GM21529 (cell line): ENCODE measurements around the gene MAP2K7.
A peak's percentile ranks its signal among the peaks of the same experiment; 100 is the strongest.
"Not testable (repeated sequence)": the region's sequence is repeated elsewhere in the genome, so short reads cannot be mapped to it uniquely, and the experiment has no call there.

ENCODE experiments used
- ATAC-seq: cut with Tn5 transposase; IDR thresholded peaks from one replicate; pipeline ENCODE4 v1.9.1; 2021; ENCODE audit not compliant: unreplicated experiment

Gene MAP2K7

DNA sequence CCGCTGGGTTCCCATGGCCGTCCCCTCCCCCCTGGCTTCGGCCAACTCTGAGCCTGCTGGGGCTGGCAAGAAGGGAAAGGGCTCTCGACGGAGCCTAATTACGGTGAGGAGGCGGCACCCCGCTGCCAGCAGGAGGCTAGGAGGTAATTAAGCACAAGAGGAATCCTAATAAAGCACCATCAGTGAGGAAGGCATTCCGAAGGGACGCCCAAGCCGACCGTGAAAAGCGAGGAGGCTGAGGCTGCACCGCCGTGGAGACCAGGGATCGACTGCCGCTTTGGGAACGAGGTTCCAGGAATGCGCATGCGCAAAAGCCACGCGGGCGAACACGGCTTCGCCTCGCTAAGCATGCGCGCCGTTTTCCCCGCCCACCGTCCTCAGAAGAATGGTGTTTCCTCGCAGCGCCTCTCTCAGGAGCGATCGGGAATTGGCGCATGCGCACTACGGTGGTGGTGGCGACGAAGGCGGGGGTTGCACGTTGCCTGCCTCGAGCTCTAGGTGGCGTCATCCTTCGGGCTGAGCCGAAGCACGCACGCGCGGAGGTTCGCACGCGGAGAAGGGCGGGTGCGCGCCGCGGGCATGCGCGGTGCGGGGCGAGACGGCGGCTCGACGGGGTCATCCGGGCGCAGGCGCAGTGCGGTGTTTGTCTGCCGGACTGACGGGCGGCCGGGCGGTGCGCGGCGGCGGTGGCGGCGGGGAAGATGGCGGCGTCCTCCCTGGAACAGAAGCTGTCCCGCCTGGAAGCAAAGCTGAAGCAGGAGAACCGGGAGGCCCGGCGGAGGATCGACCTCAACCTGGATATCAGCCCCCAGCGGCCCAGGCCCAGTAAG lies at the start of gene MAP2K7:
TSS of gene MAP2K7 (plus strand) at position 634 of the 830 bp plus-strand sequence. CDS start at position 702, 68 bp downstream.
- ATAC-seq: peak; percentile 79

DNA sequence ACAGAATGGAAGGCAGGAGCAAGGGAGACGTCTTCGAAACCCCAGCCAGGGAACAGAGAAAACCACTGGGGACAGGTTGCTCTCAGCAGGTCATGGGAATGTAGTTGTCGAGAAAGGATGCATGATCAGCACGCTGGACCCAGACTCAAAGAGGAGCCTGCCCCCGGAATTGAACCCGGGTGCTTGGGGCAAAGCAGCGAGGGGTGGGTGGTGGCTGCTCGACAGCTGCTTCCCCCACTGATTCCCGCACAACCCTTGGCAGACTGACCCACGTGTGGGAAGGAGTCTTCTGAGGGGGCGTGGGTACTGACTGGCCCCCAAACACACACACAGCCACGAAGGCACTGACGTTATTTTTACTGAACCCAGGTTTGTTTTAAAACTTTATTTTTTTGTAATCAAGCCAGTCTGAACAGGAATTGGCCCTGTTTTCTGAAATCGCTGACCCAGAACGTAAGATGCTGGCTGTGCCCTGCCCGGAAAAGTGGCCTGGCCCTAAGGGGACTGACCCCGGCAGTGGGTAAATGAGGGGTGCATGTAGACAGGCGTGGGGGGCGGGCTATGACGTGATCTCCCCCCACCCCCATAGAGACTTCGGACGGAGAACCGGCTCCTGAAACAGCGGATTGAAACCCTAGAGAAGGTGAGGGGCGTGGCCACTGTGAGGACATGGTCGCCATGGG lies 48.1 kb upstream of the MAP2K7 start:
- ATAC-seq: no peak

DNA sequence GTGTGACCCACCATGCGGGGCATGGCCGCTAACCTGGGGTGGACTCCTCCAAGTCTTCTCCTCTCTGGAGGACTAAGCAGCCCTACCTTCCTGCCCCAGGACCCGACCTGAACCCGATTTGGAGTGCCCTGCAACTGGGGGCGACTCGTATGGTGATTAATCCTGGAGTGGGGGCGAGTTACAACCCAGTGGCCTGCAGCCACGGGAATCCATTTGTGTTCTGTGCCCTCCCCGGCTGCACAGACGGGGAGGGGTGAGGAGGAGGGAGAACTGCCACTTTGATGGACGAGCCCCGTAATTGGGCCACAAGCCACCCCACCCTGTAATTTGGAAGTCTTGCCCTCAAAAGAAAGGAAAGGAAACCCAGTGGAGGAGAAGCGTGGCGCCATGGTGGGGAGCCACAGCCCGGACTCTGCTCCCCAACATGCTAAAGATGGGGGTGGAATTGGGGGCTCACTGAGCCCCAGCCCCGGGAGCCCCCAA lies 47.5 kb upstream of the MAP2K7 start:
- ATAC-seq: no peak

DNA sequence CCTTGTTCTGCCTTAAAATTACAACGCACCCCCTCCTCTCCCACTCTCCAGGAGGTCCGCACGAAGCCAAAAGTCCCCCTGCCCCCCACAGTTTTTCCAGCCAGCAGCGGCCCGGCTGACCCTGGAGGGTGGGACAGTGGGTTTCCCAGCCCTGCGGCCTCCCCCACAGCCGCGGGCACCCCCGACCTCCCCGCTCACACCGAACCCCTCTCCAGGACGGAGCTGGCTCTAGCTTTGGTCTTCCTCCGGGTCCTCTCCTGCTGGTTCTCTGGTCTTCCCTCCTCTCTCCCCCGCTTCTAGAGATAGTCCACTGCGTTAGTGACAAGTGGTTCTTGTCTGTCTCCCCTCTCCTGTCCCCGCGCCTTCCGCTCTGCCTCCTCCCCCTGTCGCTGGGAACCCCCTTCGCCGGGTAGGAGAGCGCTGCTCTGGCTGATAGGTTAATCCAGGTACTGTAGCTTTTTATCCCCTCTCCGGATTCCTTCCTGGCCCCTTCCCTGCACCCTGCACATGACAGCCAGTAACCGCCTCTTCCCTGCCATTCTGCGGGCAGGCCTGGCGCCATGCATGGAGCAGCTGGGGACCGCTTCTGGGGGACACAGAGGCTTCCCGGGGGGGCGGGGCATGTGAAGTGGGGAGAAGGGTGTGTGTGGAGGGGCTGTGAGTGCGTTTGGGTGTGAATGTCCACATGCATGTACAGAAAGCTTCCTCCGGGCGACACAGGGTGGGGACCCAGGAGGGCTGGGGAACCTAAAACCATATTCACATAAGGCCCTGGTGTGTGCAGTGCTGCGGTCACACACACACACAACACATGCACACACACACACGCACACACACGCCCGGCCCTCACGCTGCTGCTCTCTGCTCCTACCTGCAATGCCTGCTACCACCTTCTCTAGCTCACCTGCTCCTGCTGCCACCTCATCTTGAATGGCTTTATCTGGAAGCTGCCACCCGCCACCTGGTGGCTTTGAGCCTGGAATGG lies 46.7 kb upstream of the MAP2K7 start:
- no peak for ATAC-seq

DNA sequence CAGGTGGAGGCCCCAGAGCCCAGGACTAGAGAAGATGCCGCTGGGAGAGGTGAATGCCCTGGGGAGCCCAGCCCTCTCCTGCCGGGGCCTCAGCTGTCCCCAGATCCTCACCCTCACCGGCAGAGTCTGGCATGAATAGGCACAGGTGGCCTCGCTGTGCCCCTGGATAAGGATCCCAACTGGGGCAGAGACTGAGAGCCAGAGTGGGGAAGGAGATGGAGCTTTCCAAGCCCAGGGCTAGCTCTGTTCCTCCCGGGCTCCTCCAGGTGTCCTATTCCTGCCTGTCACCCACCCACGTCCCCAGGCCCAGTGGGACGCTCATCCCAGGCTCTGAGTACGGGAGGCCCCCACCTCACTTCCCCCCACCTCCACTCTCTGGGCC lies 46.0 kb upstream of the MAP2K7 start:
- no peak for ATAC-seq

DNA sequence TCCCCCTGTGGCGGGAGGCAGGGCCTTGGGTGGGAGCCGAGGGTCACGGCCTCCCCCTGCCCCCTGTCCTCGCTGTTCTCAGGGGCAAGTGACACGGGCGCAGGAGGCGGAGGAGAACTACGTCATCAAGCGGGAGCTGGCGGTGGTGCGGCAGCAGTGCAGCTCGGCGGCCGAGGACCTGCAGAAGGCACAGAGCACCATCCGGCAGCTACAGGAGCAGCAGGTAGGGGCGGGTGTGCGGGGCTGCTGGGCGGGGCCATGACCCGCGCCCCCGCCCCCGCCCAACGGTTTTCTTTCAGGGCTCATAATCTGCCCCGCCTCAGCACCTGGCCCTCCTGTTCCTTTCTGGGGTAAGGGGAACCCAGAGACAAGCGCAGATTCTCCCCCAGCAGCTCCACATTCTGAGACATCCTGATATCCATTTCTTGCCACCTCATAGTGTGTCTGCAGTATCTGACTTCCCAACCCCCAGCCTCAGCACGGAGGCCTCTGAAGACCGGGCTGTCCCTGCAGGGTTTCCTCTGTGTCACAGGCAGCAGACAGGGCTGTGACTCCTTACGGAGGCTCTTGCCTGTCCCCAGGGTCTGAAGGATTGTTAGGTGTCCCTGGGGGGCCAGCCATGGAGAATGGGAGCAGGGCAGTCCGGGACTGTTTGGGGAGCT lies 45.4 kb upstream of the MAP2K7 start:
- ATAC-seq: no peak

DNA sequence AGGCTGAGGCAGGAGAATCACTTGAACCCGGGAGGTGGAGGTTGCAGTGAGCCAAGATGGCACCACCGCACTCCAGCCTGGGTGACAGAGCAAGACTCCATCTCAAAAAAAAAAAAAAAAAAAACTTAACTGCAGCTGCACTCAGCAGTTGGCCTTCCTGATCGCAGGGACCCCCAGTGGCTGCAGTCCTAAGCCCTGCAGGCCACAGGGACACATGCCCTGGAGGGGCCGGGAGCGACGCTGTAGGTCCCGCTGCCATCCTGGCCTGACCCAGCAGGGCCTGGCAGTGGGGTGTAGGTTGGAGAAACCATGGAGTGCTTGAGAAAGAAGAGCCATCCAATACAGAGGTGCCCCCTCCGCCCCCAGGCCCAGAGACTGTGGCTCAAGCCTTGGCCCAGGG lies 44.6 kb upstream of the MAP2K7 start:
- not testable (repeated sequence) for ATAC-seq

DNA sequence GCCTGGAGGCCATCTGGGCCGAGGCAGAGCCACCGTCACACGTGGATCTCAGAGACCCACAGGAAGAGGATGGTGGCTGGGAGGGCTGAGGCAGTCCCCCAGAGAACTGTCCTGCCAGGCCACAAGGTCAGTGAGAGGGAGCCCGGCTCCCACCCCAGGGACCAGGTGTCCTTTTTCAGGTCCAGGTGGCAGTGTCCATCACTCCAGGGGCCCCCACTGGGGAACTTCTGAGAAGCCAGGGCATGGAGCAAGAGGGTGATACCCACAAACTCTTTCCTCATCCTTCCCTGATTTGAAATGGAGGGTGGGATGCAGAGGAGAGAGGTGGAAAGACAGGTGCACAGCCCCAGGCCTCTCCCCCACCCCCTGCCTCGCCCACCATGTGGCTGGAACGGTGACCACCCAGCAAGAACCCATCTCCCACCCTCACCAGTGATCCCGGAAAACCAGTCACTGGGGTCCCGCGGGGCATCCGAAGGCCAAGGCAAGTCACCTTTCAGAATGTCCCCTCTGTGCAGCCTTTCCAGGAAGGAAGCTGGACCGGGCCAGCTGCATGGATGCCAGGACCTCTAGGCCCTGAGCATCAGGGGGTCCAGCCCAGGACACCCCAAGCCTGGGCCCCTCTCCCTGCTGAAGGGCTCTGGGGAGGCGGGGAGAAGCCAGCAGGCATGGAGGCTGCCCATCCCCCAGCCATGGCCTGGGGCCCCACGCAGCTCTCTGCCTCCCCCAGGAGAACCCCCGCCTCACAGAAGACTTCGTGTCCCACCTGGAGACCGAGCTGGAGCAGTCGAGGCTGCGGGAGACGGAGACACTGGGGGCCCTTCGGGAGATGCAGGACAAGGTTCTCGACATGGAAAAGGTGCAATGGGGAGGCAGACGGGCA lies 43.6 kb upstream of the MAP2K7 start:
- ATAC-seq: no peak

DNA sequence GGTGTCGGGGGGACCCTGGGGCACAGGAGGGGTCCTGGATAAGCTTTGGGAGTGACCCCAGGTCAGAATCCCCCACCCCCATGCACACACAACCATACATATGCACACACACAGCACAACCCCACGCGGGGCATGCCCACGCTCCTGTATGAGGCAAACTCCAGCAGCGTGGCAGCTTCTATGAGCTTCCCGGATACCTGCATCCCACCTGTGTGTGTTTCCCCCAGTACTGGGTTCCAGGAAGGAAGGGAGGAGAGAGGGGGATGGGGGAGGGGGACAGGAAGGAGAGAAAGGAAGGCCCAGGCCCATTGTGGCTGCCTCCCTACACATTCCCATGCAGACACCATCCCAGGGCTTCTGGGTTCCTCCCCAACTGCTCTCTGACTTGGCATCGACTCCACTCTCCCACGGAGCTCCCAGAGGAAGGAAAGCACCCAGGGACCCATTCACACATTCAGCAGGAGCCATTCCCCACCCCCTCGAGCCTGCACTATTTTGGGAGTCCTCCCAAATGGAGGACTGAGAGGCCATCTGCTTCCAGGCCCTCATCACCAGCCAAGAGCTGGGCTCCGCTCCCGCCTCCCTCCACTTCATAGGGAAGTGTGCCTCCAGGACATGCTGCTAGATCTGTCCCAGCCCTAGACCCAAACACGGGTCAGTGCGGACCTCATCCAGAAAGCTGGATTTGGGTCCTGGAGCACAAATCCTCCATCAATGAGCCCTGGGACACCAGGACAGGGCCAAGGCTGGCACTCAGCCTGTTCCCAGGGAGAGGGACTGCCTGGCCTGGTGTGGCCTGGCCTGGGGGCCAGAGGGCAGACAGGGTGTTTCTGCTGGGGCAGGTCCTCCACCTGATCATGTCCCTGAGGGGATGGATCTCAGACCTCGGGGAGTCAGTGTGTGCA lies 42.7 kb upstream of the MAP2K7 start:
- ATAC-seq: no peak

DNA sequence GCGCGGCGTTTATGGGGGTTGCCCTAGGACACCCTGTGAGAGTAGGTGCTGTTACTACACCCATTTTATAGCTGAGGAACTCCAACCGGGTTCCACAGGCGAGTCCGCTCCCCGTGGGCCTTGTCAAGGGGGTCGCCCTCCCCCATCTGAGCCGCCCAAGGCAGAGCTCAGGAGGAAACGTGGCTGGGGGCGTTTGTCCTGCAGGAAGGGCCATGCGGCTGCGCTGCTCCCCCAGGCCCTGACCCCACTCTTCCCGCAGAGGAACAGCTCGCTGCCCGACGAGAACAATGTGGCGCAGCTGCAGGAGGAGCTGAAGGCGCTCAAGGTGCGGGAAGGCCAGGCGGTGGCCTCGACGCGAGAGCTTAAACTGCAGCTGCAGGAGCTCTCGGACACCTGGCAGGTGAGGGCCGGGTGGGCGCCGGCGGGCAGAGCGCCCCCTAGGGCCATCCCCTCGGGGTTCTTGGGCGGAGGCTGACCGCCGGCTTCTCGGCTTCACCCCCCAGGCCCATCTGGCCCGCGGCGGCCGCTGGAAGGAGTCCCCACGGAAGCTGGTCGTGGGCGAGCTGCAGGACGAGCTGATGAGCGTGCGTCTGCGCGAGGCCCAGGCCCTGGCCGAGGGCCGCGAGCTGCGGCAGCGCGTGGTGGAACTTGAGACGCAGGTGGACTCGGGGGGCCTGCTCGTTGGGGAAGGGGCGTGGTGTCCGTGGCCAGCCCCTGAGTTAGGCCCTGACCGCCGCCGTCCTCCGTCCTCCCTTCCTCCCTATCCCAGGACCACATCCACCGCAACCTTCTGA lies 41.9 kb upstream of the MAP2K7 start:
- no peak for ATAC-seq

DNA sequence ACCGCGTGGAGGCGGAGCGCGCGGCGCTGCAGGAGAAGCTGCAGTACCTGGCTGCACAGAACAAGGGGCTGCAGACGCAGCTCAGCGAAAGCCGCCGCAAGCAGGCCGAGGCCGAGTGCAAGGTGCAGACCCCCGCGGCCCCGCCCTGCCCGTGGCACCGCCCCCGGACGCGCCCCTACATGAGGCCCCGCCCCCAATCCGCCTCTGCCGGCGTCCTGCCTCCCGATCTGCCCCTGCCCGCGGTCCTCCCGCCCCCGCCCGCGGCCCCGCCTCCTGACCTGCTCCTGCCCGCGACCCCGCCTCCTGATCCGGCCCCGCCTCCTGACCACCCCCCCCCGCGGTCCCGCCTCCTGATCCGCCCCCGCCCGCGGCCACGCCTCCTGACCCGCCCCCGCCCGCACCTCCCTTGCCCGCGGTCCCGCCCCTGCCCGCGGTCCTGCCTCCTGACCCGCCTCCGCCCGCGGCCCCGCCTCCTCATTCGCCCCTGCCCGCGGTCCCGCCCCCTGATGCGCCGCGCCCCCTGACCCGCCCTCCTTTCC lies 41.2 kb upstream of the MAP2K7 start:
- ATAC-seq: no peak

DNA sequence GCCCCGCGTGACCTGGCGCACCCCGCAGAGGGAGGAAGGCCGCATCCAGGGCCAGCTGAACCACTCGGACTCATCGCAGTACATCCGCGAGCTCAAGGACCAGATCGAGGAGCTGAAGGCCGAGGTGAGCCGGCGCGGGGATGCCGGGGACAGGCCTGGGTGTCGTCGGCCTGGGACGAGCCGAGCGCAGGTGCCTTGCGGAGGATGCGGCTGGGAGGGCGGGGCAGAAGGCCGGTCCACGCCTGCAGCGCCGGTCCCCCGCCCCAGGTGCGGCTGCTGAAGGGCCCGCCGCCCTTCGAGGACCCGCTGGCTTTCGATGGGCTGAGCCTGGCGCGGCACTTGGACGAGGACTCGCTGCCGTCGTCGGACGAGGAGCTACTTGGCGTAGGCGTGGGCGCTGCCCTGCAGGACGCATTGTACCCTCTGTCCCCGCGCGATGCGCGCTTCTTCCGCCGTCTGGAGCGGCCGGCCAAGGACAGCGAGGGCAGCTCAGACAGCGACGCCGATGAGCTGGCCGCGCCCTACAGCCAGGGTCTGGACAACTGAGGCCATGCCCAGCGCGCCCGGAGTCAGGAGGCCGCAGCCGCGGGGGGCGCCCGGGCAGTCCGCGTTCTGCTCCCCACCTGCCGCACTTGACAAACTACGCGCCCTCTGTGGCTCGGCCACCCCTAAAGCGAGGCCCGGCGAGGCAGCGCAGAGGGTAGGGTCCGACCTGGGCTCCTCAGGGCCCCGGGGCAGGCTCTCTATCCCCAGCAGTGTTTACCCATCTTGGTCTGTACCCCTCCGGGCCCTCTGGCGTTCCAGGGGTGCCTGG lies 40.3 kb upstream of the MAP2K7 start:
- ATAC-seq: no peak

DNA sequence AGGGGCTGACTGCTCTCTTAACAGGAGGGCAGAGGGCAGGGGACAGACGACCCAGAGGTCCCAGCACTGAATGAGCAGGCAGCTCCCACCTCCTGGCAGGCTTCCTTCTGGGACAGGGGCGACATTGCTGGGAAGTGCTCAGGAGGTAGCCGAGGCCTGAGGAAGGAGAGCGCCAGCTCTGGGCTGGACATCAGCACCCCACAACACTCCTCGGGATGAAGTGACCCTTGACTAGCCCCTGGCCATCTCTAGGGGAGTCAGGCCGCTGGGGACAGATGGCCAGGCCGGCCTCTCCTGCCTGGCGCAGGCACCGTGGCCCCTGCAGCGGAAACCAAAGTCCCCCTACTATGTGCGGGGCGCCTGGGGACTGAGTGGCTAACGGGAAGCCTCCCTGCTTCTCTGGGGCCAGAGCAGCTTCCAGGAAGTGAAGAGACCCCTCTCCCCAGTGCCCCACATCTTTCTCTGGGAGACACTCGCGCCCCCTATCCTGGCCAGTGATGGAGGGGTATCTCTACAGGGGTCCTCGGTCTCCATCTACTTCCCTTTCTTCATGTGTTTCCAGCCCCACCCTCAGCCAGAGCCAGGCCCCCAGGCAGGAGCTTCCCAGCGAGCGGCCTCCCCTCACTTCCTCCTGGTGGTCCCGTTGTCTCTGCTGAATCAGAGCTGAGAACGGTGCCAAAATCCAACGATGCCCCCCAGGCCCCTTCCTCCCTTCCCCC lies 39.5 kb upstream of the MAP2K7 start:
- ATAC-seq: no peak

DNA sequence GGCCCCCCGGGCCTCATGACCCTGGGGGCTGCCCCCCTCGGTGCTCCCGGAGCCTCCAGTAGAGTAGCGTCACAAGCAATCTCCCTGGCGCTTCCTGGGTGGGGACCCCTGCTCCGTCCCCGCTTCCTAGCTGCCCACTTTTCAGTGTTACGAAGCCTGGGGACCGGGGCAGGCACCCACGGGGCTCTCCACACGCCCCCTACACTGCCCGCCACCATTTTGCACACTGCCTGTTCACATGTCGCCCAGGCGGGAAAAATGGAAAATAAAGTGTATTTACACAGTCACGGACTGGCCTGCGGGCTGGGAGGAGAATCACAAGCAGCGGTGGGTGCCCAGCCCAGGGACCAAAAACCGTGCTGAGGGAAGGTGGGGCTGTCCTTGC lies 39.0 kb upstream of the MAP2K7 start:
- no peak for ATAC-seq

DNA sequence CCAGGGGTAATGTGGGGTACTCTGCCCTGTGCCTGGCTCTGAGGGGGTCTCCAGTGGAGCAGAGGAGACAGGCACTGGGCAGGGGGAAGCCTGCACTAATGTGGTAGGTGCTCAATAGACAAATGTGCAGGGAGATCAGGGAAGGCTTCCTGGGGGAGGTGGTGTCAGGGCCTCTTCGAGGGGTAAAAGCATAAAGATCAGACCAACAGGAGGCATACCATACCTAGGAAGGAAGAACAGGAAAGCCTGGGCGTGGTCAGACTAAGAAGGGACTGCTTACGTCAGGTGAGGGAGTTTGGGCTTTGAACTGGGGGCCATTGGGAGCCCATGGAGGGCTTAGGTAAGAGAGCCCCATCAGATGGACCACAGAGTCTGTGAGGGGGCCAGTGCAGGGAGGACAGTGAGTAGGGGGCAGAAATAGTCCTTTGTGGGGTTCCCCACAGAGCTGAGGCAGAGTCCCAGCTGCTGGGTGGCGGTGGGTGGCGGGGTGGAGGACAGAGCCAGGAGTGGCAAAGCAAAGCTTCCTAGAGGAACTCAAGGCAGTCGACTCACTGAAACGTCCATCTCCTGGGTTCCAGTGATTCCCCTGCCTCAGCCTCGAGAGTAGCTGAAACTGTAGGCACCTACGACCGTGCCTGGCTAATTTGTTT lies 38.3 kb upstream of the MAP2K7 start:
- ATAC-seq: no peak
